Loucy (cell line): ENCODE data around the gene MCAM.

Source experiments
- CTCF ChIP-seq: fragments of 200-600 bp; sonication (generic); conservative IDR thresholded peaks from 2 replicates; pipeline ENCODE4 v1.5.1; 2014; ENCODE audit warnings: mild to moderate bottlenecking, antibody characterized with exemption, low read length
- EZH2phosphoT487 ChIP-seq: fragments of 200-600 bp; IDR thresholded peaks from 2 replicates; pipeline ENCODE4 v1.6.1; 2018; ENCODE audit warnings: antibody characterized with exemption, mild to moderate bottlenecking, moderate library complexity, borderline replicate concordance

- TF ChIP-seq CTCF (no peak), EZH2phosphoT487 (no peak)
These were observed 25.0 kb upstream of the MCAM start for GRCh38 chr11:119342023-119342300.
